DOHH2 (cell line): Measurements from ENCODE around the gene CTNND1.

Experiments
- EZH2phosphoT487 ChIP-seq: fragments of 200-600 bp; sonication (generic); IDR thresholded peaks from 2 replicates; pipeline ENCODE4 v1.6.1; 2017; ENCODE audit warnings: borderline replicate concordance, mild to moderate bottlenecking, antibody characterized with exemption, low read length, moderate library complexity, mixed read lengths
- TF ChIP-seq, protein P1 (sequence below): fragments of 200-600 bp; sonication (generic); IDR thresholded peaks from one replicate; pipeline ENCODE4 v1.5.1; 2014; ENCODE audit warnings: antibody characterized with exemption, mild to moderate bottlenecking, low read depth, low read length; ENCODE audit not compliant: poor library complexity, severe bottlenecking

DNA sequence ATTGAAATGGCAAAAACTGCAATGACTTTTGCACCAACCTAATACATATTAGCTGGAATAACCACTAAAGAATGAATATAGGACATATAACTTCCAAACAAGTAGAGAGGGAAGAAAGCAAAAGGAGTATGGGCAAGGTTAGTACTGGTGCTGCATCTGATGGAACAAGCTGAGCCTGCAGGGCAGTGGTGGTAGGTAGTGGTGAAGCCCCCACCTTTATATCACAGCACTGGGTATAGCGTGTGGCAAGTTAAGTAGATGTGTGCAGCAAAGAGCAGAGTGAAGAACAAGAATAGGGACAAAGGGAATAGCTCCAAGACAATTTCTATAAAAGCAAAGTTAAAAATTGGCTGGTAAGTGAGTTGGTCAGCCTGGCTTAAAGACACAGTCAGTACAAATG lies 62.3 kb downstream of the CTNND1 start:
- TF ChIP-seq, protein P1, sequence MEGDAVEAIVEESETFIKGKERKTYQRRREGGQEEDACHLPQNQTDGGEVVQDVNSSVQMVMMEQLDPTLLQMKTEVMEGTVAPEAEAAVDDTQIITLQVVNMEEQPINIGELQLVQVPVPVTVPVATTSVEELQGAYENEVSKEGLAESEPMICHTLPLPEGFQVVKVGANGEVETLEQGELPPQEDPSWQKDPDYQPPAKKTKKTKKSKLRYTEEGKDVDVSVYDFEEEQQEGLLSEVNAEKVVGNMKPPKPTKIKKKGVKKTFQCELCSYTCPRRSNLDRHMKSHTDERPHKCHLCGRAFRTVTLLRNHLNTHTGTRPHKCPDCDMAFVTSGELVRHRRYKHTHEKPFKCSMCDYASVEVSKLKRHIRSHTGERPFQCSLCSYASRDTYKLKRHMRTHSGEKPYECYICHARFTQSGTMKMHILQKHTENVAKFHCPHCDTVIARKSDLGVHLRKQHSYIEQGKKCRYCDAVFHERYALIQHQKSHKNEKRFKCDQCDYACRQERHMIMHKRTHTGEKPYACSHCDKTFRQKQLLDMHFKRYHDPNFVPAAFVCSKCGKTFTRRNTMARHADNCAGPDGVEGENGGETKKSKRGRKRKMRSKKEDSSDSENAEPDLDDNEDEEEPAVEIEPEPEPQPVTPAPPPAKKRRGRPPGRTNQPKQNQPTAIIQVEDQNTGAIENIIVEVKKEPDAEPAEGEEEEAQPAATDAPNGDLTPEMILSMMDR, result no peak
- no peak for TF ChIP-seq EZH2phosphoT487
